Right lobe of liver (tissue), 6 donors: ENCODE data around the gene CGB8. TPM values are rescaled to one million over a fixed set of nuclear protein-coding genes. Genes with fewer than 3 reads are reported as not detected.
"Not testable (repeated sequence)": the region's sequence is repeated elsewhere in the genome, so short reads cannot be mapped to it uniquely, and the experiment has no call there.

Source experiments
- ATAC-seq, 4 donors: fragments of 200-7000 bp; cut with Tn5 transposase; one replicate each; pipeline ENCODE4 v1.9.1; 2020; ENCODE audit warnings: mild to moderate bottlenecking in 4 of 4, moderate library complexity in 4 of 4
- DNase-seq, 3 donors: peaks; one replicate each; pipeline ENCODE4 v3.0.0-alpha.2; 2020
- H3K27ac ChIP-seq, 3 donors: fragments of 200-600 bp; one replicate each; pipeline ENCODE4 v1.8.0; 2022
- H3K27me3 ChIP-seq, 2 donors: fragments of 200-600 bp; one replicate each; pipeline ENCODE4 v1.8.0; 2022
- H3K36me3 ChIP-seq, 4 donors: fragments of 200-600 bp; sonication (generic) in 1 of 4; one replicate each; pipeline versions ENCODE4 v1.5.1 to v1.8.0; 2017 to 2022; ENCODE audit warnings: control low read depth in 1 of 4
- H3K4me1 ChIP-seq, 4 donors: fragments of 200-600 bp; sonication (generic) in 1 of 4; one replicate each; pipeline versions ENCODE4 v1.5.1 to v1.8.0; 2017 to 2022; ENCODE audit warnings: control low read depth in 1 of 4
- H3K4me3 ChIP-seq, 3 donors: fragments of 200-600 bp; one replicate each; pipeline ENCODE4 v1.8.0; 2022
- H3K9me3 ChIP-seq, 4 donors: fragments of 200-600 bp; sonication (generic) in 1 of 4; one replicate each; pipeline versions ENCODE4 v1.5.1 to v1.8.0; 2017 to 2022; ENCODE audit warnings: control low read depth in 1 of 4
- CTCF ChIP-seq, 4 donors: fragments of 200-600 bp in 3 of 4; fragments of 450-650 bp in 1 of 4; IDR thresholded peaks; one replicate each; pipeline versions ENCODE4 v1.5.1 to v1.8.0; 2016 to 2022; ENCODE audit warnings: antibody characterized with exemption in 4 of 4, mild to moderate bottlenecking in 2 of 4
- POLR2A ChIP-seq: fragments of 450-650 bp; IDR thresholded peaks from one replicate; pipeline ENCODE4 v1.6.1; 2017; ENCODE audit warnings: antibody characterized with exemption, mild to moderate bottlenecking
- WGBS: methylation state at CpG from one replicate; pipeline ENCODE4 v1.1.6; 2018; ENCODE audit warnings: low coverage, low lambda C conversion rate; ENCODE audit not compliant: insufficient coverage; ENCODE audit errors: missing lambda C conversion rate; 5-methylcytosine and 5-hydroxymethylcytosine counted together
- intact Hi-C, 2 donors: fragments of 100-400 bp; cut with DNase I; formaldehyde crosslinking; loops; one replicate each; pipeline versions ENCODE4 v1.11.2 to v1.14.1; 2022
- total RNA-seq, 6 experiments: library from RNA; depleted of rRNA in 2 of 6; stranded (reverse); fragments of >200 nt in 2 of 6; fragmentation: NEBNext Ultra II Directional in 3 of 6; extraction: Animal tissue kit (Norgen Biotek cat#: 25700) in 3 of 6; gene quantifications; one replicate each; pipeline versions ENCODE4 v1.1.0 to v1.2.4, GENCODE V29; 2016 to 2023
- donor health status: DM: no; HTN: yes; CAD: no.
- donor health status: DM: no; HTN: no; CAD: no.
- donor health status: DM: no; HTN: no; CAD: no.
- donor health status: DM: no; HTN: yes; CAD: no.
- donor health status: DM: no; HTN: yes; CAD: no.

Gene CGB8
- total RNA-seq, 6 experiments from 2014 or later = not detected

DNA sequence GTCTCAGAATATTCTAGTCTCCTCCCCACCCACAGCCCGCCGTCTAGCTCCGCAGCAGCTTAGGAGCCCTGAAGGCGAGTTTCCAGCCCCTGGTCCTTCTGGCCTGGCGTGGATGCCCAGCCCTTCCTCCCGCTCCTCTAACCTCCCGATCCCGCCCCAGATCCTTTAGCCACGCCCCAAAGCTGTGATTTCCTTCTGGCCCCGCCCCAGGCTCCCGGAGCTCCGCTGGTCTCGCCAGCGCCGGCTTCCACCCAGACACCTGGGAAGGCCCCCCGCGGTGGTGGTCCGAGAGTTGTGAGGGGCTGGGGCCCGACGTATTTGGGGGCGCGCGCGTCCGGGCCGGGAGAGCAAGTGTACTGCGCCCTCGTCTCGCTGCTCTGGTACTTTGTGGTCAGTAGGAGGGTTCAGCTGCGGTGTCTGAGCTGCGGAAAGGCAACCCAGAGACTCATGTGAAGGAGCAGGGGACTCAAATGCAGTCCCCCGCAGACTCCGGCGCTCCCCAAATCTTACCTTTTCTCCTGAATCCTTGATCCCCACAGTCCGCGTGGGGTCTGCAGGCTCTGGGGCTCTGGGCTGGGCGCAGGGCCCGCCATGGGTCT lies 8.8 kb upstream of the CGB8 start, which contains the start of gene CGB7:
Gene CGB7, minus strand, starts transcription at position 114 of the 599 bp plus-strand sequence. CDS start 2,374 bp downstream, outside the sequence.
- Histone ChIP-seq H3K4me1 (peaks cover 0 to 9% (median under 1%) of the 10 kb centered on the region in 4 donors), H3K4me3 (peak within 1 kb of the TSS; percentile 24 to 43 (median 35)), H3K27me3 (no peaks in the 10 kb centered on the region), H3K9me3 (no peaks in the 10 kb centered on the region), H3K27ac (no peak within 1 kb of the TSS), H3K36me3 (no peaks in the 10 kb centered on the region)
- TF ChIP-seq POLR2A (no peak), CTCF (IDR thresholded peaks at IDR 0.05) (no peak)
- 8% methylated on average over 12 of the region's 38 CpGs for WGBS
- DNase-seq (peak; percentile 73 to 77 (median 73)), ATAC-seq (peak; percentile 78 to 83 (median 80))
- intact Hi-C loops = no loop called here

DNA sequence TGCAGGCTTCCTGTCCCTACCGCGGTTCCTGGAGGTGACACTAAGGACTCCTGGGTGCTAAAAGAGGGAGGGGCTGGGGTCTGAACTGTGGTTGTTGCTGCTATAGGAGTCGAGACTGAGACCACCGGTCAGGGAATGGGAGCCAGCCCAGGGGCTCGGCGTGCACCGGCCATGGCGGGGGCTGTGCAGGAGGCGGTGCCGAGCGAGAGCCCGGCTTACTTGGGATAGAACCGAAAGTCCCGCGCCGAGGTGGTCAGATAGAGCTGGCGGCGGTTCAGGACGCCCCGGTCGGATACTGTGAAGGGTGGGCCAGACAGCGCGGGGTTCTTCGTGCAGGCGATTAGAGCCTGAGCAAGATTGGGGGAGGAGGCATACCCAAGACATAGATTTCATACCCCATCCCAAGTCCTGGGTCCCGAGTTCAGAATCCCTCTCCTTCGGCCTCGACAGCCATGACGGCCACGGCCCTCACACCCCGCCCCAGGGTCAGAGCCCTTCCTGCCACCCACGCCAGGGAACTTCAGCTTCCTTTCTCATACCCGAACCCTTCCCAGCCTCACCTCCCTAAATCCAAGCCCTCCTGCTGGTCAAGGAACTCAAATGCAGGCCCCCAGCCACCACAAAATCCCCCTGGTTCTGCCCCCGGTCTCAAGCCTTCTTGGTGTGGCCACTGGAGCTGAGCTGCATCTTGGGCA lies 8.1 kb upstream of the CGB8 start:
- H3K36me3 ChIP-seq, H3K4me1 ChIP-seq, intact Hi-C loops, H3K9me3 ChIP-seq, H3K27ac ChIP-seq, DNase-seq, H3K27me3 ChIP-seq: not testable (repeated sequence)
- ATAC-seq = peak in 3 of 4 donors; percentile 6 to 37 (median 21)
- 20% methylated on average over 1 of the region's 34 CpGs for WGBS
- H3K4me3 ChIP-seq = peak overlapping the region; percentile 19 to 43 (median 35)

GRCh38 chr19:49056101-49056901 lies 7.4 kb upstream of the CGB8 start:
- Histone ChIP-seq H3K36me3 (no peaks in the 10 kb centered on the region), H3K27ac (no peak overlapping the region), H3K9me3 (no peaks in the 10 kb centered on the region), H3K4me1 (peaks cover 0 to 9% (median under 1%) of the 10 kb centered on the region in 4 donors), H3K4me3 (peak overlapping the region; percentile 35 to 60 (median 43)), H3K27me3 (no peaks in the 10 kb centered on the region)
- TF ChIP-seq POLR2A (no peak), CTCF (IDR thresholded peaks at IDR 0.05) (peak; percentile 9 to 44 (median 28))
- WGBS = 0% methylated on average over 3 of the region's 63 CpGs
- ATAC-seq (peak; percentile 86 to 89 (median 88)), DNase-seq (peak; percentile 62 to 72 (median 71))
- intact Hi-C loops = no loop called here

- H3K4me1 ChIP-seq, H3K27ac ChIP-seq, ATAC-seq, H3K36me3 ChIP-seq, H3K9me3 ChIP-seq, H3K4me3 ChIP-seq, H3K27me3 ChIP-seq, intact Hi-C loops, DNase-seq: not testable (repeated sequence)
- WGBS = 75% methylated on average over 4 of the region's 24 CpGs
These were observed 1.6 kb upstream of the CGB8 start for GRCh38 chr19:49050376-49051033.

- H3K9me3 ChIP-seq, ATAC-seq, DNase-seq, H3K36me3 ChIP-seq, H3K27ac ChIP-seq, H3K27me3 ChIP-seq, H3K4me3 ChIP-seq, H3K4me1 ChIP-seq, intact Hi-C loops: not testable (repeated sequence)
- 64% methylated on average over 2 of the region's 4 CpGs for WGBS
These were observed 923 bp upstream of the CGB8 start for GRCh38 chr19:49049834-49050233.

GRCh38 chr19:49043548-49043947 lies 5.4 kb downstream of the CGB8 start, which contains the start of gene CGB5:
TSS of gene CGB5 (plus strand) at chr19:49043848. CDS start at chr19:49044210, 362 bp downstream.
- H3K27me3 ChIP-seq, H3K4me1 ChIP-seq, ATAC-seq, H3K36me3 ChIP-seq, H3K4me3 ChIP-seq, H3K27ac ChIP-seq, intact Hi-C loops, DNase-seq, H3K9me3 ChIP-seq: not testable (repeated sequence)
- 67% methylated on average over 2 of the region's 15 CpGs for WGBS

- DNase-seq, H3K4me1 ChIP-seq, H3K27me3 ChIP-seq, intact Hi-C loops, ATAC-seq, H3K36me3 ChIP-seq, H3K9me3 ChIP-seq, H3K4me3 ChIP-seq, H3K27ac ChIP-seq: not testable (repeated sequence)
- WGBS = 57% methylated on average over 1 of the region's 4 CpGs
These were observed 6.2 kb downstream of the CGB8 start for GRCh38 chr19:49042666-49043065.
